K562 (cell line): Measurements from ENCODE around the gene PPEF2. TPM values are rescaled to one million over a fixed set of nuclear protein-coding genes. Genes with fewer than 3 reads are reported as not detected.
A peak's percentile ranks its signal among the peaks of the same experiment; 100 is the strongest.

Source experiments
- ATF6 ChIP-seq: sonication (generic); formaldehyde crosslinking; IDR thresholded peaks from 2 replicates; pipeline ENCODE4 v1.4.0; 2020; ENCODE audit warnings: mild to moderate bottlenecking, missing genetic modification reagents
- CREBBP ChIP-seq: IDR thresholded peaks from one replicate; pipeline ENCODE4 v1.6.1; 2012; ENCODE audit warnings: low read depth, mild to moderate bottlenecking, control low read depth, inconsistent platforms, low read length
- E2F6 ChIP-seq, 2 experiments: IDR thresholded peaks; 2 replicates each; pipeline ENCODE4 v1.6.1; 2011; ENCODE audit warnings: borderline replicate concordance in 1 of 2, control low read depth in 1 of 2, low read depth in 1 of 2, low read length in 1 of 2, mild to moderate bottlenecking in 1 of 2, mixed read lengths in 1 of 2, moderate library complexity in 1 of 2; ENCODE audit not compliant: insufficient read depth in 1 of 2, insufficient read length in 1 of 2, poor library complexity in 1 of 2, severe bottlenecking in 1 of 2; ENCODE audit errors: extremely low read depth in 1 of 2
- FOXM1 ChIP-seq, 2 experiments: fragments of 450-650 bp in 1 of 2; sonication (generic) in 1 of 2; formaldehyde crosslinking in 1 of 2; IDR thresholded peaks; 2 replicates each; pipeline versions ENCODE4 v1.6.1 to v1.9.0; 2017 to 2022; ENCODE audit warnings: low read depth in 2 of 2, mild to moderate bottlenecking in 2 of 2, missing genetic modification reagents in 1 of 2, moderate library complexity in 1 of 2
- GTF2A2 ChIP-seq: IDR thresholded peaks from 2 replicates; pipeline ENCODE4 v1.6.1; 2016; ENCODE audit warnings: mild to moderate bottlenecking, missing genetic modification characterization, missing compliant biosample characterization
- KDM1A ChIP-seq, 2 experiments: fragments of 450-650 bp; IDR thresholded peaks; 2 replicates each; pipeline ENCODE4 v1.6.1; 2016; ENCODE audit warnings: mild to moderate bottlenecking in 2 of 2
- LEF1 ChIP-seq: fragments of 450-650 bp; IDR thresholded peaks from 2 replicates; pipeline ENCODE4 v1.6.1; 2016; ENCODE audit warnings: mild to moderate bottlenecking
- MYNN ChIP-seq, 2 experiments: sonication (generic); formaldehyde crosslinking in 1 of 2; IDR thresholded peaks; 2 replicates each; pipeline versions ENCODE4 v1.5.0 to v1.6.1; 2016 to 2020; ENCODE audit warnings: antibody characterized with exemption in 1 of 2, missing genetic modification reagents in 1 of 2
- NFE2L1 ChIP-seq: fragments of 450-650 bp; IDR thresholded peaks from 2 replicates; pipeline ENCODE4 v1.6.1; 2016; ENCODE audit warnings: missing genetic modification characterization, low read depth, mild to moderate bottlenecking, missing compliant biosample characterization, moderate library complexity, borderline replicate concordance
- NFYB ChIP-seq: IDR thresholded peaks from 2 replicates; pipeline ENCODE4 v1.6.1; 2011; ENCODE audit warnings: mild to moderate bottlenecking, moderate library complexity; ENCODE audit not compliant: insufficient read length; ENCODE audit errors: extremely low read depth
- POLR2AphosphoS5 ChIP-seq: IDR thresholded peaks from 2 replicates; pipeline ENCODE4 v1.6.1; 2011; ENCODE audit warnings: mild to moderate bottlenecking, low read depth, low read length, moderate library complexity; ENCODE audit not compliant: control insufficient read depth, insufficient read depth
- POU5F1 ChIP-seq: fragments of 150-350 bp; IDR thresholded peaks from 2 replicates; pipeline ENCODE4 v1.6.1; 2014; ENCODE audit warnings: borderline replicate concordance, low read length, low read depth, mild to moderate bottlenecking; ENCODE audit not compliant: partially characterized antibody
- PYGO2 ChIP-seq: fragments of 450-650 bp; IDR thresholded peaks from 2 replicates; pipeline ENCODE4 v1.6.1; 2016; ENCODE audit warnings: mild to moderate bottlenecking, missing genetic modification characterization, moderate library complexity, missing compliant biosample characterization
- RBBP5 ChIP-seq: fragments of 200-600 bp; sonication (generic); IDR thresholded peaks from 2 replicates; pipeline ENCODE4 v1.6.1; 2012; ENCODE audit warnings: borderline replicate concordance, mild to moderate bottlenecking, low read length, control low read depth, inconsistent platforms; ENCODE audit not compliant: insufficient read depth, poor library complexity, severe bottlenecking
- SMAD4 ChIP-seq: fragments of 250-450 bp; sonication (Bioruptor Pico); conservative IDR thresholded peaks from 2 replicates; pipeline ENCODE4 v1.8.0; 2021; ENCODE audit warnings: inconsistent platforms, mild to moderate bottlenecking, moderate library complexity
- STAT5A ChIP-seq: IDR thresholded peaks from 2 replicates; pipeline ENCODE4 v1.6.1; 2012; ENCODE audit warnings: low read length, inconsistent platforms, borderline replicate concordance
- TCF15 ChIP-seq: fragments of 250-450 bp; sonication (Bioruptor Pico); IDR thresholded peaks from 2 replicates; pipeline ENCODE4 v1.8.0; 2022; ENCODE audit warnings: moderate library complexity, mild to moderate bottlenecking, inconsistent platforms
- ZNF134 ChIP-seq: fragments of 250-450 bp; sonication (Bioruptor Pico); conservative IDR thresholded peaks from 2 replicates; pipeline ENCODE4 v1.4.0; 2020
- ZNF274 ChIP-seq: IDR thresholded peaks from 2 replicates; pipeline ENCODE4 v1.6.1; 2011; ENCODE audit warnings: low read depth, mild to moderate bottlenecking, low read length, moderate library complexity, borderline replicate concordance
- ZNF3 ChIP-seq: fragments of 250-450 bp; sonication (Bioruptor Pico); IDR thresholded peaks from 2 replicates; pipeline ENCODE4 v1.5.0; 2021; ENCODE audit warnings: mild to moderate bottlenecking, moderate library complexity
- ZNF57 ChIP-seq: fragments of 450-650 bp; formaldehyde crosslinking; IDR thresholded peaks from 2 replicates; pipeline ENCODE4 v1.4.0; 2020; ENCODE audit warnings: mild to moderate bottlenecking, moderate library complexity
- ZNF584 ChIP-seq: fragments of 200-800 bp; sonication (Bioruptor generic); IDR thresholded peaks from 2 replicates; pipeline ENCODE4 v1.6.1; 2016; ENCODE audit warnings: low read depth, mild to moderate bottlenecking, missing genetic modification characterization, missing compliant biosample characterization
- ZNF766 ChIP-seq: fragments of 200-800 bp; sonication (Bioruptor generic); conservative IDR thresholded peaks from 2 replicates; pipeline ENCODE4 v1.6.1; 2016; ENCODE audit warnings: missing genetic modification characterization, missing compliant biosample characterization
- ZSCAN29 ChIP-seq: fragments of 450-650 bp; IDR thresholded peaks from 2 replicates; pipeline ENCODE4 v1.6.1; 2017
- polyA plus RNA-seq, 8 experiments: library from polyadenylated mRNA; depleted of rRNA in 4 of 8; stranded (reverse) in 5 of 8; unstranded in 3 of 8; fragments of >200 nt; fragmentation: Nextera tagmentation in 2 of 8; fragmentation: Illumina TruSeq in 1 of 8; extraction: Ambion mirVana in 2 of 8; extraction: Trizol in 1 of 8; gene quantifications; 2 replicates each; pipeline versions ENCODE4 v1.2.1 to v1.2.3, GENCODE V29; 2011 to 2014; ENCODE audit warnings: inconsistent platforms in 1 of 8, missing spikeins in 1 of 8
- total RNA-seq, 7 experiments: library from RNA; depleted of rRNA in 6 of 7; stranded (reverse); fragments of >200 nt in 6 of 7; fragmentation: Illumina TruSeq in 2 of 7; extraction: Trizol in 2 of 7; gene quantifications; 2 replicates each; pipeline versions ENCODE4 v1.2.1 to v1.2.3, GENCODE V29; 2011 to 2021; ENCODE audit warnings: low replicate concordance in 1 of 7

Gene PPEF2
- total and polyA plus RNA-seq, 9 of the 15 experiments (the other 6 are each of a cell fraction or from before 2014, with no cell fraction given): not detected

- TF ChIP-seq NFYB: no peak
- TF ChIP-seq RBBP5: no peak
- TF ChIP-seq NFE2L1: no peak
- 0 out of 2 replicates have a peak, but pooled peaks have one; percentile 20 for TF ChIP-seq POLR2AphosphoS5
- no peak for TF ChIP-seq CREBBP
- TF ChIP-seq ZNF3 (CRISPR knock-in tag): no peak
- TF ChIP-seq ZNF134 (CRISPR knock-in tag): no peak
- TF ChIP-seq ZNF584: no peak
- TF ChIP-seq ZSCAN29: no peak
- no peak for TF ChIP-seq TCF15 (CRISPR knock-in tag)
- TF ChIP-seq ZNF57 (CRISPR knock-in tag): no peak
- TF ChIP-seq KDM1A (IDR thresholded peaks at IDR 0.05): no peak
- TF ChIP-seq LEF1: no peak
- no peak for TF ChIP-seq POU5F1
- no peak for TF ChIP-seq FOXM1 (IDR thresholded peaks at IDR 0.05; ENCODE audit: low read depth)
- no peak for TF ChIP-seq FOXM1 (CRISPR knock-in tag; IDR thresholded peaks at IDR 0.05; ENCODE audit: low read depth)
- TF ChIP-seq MYNN (IDR thresholded peaks at IDR 0.05): no peak
- TF ChIP-seq MYNN (CRISPR knock-in tag; IDR thresholded peaks at IDR 0.05): no peak
- TF ChIP-seq GTF2A2 (tag): no peak
- TF ChIP-seq SMAD4 (CRISPR knock-in tag): no peak
- no peak for TF ChIP-seq ZNF766
- TF ChIP-seq ATF6: no peak
- no peak for TF ChIP-seq ZNF274
- TF ChIP-seq PYGO2 (tag): no peak
- no peak for TF ChIP-seq E2F6 (IDR thresholded peaks at IDR 0.05; ENCODE audit: borderline replicate concordance in 1 of 2, extremely low read depth in 1 of 2, insufficient read depth in 1 of 2, insufficient read length in 1 of 2, low read depth in 1 of 2, low read length in 1 of 2, poor library complexity in 1 of 2, severe bottlenecking in 1 of 2)
- TF ChIP-seq STAT5A: no peak
These were observed 38.5 kb upstream of the PPEF2 start, which contains the start of gene NAAA (continued) for GRCh38 chr4:75940692-75941253.
